Activated effector memory CD4-positive, alpha-beta T cell treated with Interleukin-2 at 50 U/mL for 16 hours (primary cell): Measurements from ENCODE around the gene BCAS3.
"Not testable (repeated sequence)": the region's sequence is repeated elsewhere in the genome, so short reads cannot be mapped to it uniquely, and the experiment has no call there.

Experiments used
- DNase-seq: peaks from one replicate; pipeline ENCODE4 v3.0.0-alpha.2; 2020

Gene BCAS3

DNA sequence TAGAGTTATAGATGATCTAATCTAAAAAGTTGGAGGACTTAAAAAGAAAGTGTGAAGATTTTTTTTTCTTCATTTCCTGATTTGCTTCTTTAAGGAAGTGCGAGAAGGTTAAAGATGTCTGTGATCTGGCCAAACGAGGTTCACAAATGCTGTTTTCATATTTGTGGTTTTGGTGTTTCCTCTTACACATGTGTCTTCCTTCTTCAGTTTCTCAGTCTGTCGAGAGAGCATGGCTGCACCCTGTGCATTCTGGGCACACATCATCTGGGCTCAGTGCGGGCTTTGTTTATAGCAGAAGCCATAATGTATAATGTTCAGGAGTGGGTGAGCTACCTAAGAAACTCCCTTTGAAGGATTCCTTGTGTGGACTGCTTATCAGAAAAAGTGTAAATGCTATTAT, 461.6 kb downstream of the BCAS3 start:
- peak; percentile 42 for DNase-seq

DNA sequence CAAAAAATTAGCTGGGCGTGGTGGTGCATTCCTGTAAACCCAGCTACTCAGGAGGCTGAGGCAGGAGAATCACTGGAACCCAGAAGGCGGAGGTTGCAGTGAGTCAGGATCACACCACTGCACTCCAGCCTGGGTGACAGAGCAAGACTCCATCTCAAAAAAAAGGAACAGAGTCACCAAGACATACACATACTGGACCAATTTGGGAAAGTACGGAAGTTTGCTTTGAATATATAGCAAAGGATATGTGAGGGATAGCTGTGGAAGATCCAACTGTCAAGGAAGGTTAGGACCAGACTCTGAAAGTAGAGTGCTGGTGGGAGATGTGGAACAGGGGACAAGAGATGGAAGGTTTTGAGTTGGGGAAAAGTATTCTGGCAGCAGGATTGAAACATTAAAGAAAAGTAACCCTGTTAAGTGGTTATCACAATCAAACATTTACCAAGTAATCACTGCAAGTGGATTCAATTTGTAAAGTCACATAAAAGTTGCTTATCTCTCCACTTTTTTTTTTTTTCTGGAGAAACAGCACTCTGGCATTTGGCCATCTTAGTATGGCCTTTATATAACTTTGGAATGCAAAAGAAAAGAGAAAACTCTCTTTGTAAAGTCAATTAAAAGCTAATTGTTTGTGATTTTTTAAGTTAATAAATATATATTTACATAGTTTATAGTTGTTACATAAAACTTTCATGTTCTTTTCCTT, 462.6 kb downstream of the BCAS3 start:
- no peak for DNase-seq

DNA sequence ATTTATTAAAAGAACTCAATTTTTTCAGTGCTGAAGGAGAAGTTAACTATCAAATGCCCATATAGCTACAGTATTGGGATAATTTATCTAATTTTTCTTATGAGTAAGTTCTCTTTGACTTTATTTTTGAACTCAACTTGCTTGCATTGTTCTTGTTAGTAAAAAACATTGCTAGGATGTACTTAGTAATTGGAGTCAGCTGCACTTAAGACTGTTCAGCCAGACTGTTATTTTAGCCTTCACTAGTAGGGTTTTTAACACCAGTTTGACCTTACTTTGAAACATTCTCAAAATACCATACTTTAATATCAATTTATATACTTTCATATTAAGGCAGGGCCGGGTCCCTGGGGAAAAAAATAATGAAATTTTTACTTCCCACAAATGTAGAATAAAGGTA, 465.4 kb downstream of the BCAS3 start:
- no peak for DNase-seq

DNA sequence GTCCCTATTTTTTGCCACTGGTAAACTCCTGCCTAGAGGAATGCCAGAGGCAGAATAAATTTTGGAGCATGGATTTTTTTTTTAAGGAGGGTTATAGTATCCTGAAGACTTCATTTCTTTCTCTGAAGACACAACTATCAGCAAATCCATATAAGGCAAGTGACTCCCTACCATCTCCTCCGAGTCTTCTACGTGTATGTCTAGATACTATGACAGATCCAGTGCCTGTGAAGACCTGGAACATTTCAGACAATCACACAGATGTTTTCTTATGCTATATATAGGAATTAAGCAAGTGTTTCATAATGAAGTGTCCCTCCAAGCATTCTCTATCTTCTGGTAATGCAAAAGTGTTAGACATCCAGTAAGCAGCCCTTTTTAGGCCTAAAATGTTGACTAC, 466.5 kb downstream of the BCAS3 start:
- no peak for DNase-seq

DNA sequence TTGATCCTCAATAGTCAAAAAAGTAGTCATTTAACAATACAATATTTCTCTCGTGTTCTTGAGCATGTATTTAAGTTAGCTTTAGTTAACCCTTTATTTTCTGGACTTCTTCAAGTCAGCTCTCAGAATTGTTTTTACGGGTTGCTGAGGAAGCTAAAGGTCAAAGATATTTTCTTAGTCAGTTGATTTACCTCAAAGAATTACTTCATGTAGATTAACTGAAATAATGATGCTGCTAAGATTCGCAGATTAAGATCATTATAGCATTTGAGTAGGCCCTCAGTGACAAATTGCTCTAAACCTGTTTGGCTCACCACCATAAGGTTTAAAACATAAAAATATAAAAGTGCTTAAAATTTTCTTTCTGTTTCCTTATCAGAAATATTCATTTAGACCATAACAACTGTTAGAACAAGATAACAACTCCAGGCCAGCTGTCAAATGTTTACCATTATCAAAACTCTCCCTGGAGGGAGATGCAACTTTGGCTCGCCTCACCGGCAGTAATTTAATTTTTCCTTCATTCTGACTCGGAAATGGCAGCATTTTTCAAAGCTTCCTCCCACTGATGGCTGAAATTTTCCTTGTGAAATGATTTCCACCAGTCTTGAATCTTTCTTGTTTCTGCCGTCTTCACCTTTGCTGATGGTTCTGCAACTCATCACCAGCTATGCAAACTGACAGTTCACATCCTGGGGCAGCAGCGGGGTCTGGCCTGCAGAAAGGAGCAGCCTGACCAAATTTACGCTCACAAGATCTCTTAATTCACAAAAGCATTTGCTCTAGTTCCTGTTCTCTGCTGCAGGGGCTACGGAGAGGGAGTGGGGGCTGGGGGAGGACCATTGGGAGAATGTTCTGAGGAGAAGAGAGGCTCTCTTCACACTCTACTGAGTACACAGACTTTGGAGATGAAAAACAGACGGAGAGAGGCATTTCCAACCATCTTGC, 467.2 kb downstream of the BCAS3 start:
- no peak for DNase-seq

DNA sequence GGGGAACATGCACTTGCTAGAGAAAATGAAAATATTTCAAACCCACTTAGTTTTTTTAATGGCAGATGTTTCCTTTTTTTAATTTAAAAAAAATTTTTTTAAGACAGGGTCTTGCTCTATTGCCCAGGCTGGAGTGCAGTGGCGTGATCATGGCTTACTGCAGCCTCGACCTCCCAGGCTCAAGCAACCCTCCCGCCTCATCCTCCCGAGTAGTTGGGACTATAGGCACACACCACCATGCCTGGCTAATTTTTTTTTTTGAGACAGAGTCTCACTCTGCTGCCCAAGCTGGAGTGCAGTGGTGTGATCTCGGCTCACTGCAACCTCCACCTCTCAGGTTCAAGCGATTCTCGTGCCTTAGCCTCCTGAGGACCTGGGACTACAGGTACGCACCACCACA, 469.2 kb downstream of the BCAS3 start:
- not testable (repeated sequence) for DNase-seq

DNA sequence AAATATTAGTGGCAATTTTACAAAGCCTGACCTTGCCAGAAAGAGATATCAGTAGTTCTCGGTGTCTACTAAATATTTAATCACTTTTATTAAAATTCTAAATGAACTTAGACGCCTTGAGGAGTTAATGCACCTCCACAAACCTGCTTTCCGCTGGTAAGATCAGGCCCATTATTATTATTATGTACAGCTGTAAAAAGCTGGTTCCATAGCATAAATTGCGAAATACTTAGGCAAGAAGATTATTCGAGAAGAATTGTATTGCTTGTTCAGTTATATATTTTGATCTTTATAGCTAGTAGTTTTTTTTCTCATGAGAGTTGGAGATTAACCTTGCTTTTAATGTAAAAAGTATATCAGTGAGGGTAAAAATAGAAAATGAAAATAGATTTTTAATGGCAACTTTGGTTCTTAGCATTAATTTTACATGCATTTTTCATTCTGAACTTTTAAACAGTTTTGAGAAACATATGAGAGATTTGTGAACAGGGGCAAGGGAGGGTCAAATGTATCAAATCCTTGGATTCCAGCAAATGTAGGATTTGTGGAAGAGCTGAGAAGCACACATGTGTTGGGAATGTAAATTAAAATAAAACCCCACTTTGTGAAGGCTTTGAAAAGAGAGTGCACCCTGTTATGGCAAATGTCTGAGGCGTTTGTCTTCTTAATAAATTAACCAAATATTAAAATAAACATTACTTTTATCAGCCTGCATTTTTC, 471.6 kb downstream of the BCAS3 start:
- no peak for DNase-seq

DNA sequence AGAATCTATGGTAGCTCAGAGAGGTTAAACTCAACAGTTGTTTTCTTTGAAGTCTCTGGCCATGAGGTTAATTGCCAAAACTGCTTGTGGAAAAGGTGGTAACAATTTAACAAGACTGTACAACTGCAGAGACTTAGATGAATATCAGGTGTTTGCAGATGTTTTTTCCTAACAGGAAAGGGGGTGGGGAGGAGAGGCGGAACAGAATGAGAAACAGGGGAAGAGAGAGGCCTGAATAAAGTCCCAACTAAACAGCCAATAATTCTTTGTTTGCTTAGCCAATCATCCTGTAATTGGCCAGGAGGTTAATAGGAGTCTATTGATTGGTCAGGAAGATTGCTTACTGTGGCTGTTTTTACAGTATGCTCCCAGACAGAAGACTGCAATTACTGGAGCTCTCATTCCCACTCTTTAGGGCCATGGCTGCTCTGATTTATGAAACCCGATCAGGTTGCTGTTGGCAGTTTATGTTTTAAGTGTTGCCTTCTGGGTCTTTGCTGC, 472.3 kb downstream of the BCAS3 start:
- no peak for DNase-seq

DNA sequence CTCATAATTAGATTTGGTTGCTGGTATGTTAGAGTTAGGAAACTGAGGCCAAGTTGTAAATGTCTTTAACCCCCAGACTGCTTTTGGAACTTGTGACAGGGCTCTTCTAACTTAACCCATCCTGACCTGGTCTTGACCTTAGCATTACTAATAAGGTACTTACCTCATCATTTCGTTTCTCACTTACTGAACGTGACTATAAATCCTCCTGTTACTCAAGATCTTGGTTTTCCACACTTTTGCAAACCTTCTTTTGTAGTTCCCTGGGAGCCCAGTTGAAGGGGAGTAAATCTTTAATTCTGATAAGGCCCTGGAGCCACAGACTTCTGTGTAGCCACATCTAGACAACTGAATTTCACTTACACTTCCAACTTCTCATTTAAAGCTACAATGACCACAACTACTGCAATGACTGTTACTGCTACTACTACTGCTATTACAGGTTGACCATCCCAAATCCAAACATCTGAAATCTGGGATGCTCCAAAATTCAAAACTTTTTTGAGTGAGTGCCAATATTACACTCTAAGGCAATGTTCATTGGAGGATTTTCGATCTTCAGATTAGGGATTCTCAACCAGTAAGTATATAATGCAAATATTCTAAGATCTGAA, 473.1 kb downstream of the BCAS3 start:
- no peak for DNase-seq

DNA sequence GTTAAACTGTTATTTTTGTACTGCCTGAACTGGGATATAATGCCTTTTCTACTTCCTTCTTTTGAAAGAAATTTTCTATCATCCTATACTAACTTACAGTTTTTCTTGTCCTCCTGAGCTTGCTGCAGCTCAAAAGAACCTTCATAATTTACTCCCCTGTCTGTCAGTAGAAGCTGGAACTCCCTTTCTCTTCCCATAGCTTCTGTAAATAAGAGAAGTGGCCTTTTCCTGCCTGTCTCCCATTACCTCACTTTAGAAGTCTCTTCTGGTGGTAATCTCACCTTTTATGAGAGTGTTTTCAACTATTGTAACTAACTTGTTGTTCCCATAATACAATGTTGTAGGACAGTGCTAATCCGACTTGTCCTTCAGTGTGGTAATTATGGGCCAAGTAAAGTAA, 475.2 kb downstream of the BCAS3 start:
- DNase-seq, result no peak

DNA sequence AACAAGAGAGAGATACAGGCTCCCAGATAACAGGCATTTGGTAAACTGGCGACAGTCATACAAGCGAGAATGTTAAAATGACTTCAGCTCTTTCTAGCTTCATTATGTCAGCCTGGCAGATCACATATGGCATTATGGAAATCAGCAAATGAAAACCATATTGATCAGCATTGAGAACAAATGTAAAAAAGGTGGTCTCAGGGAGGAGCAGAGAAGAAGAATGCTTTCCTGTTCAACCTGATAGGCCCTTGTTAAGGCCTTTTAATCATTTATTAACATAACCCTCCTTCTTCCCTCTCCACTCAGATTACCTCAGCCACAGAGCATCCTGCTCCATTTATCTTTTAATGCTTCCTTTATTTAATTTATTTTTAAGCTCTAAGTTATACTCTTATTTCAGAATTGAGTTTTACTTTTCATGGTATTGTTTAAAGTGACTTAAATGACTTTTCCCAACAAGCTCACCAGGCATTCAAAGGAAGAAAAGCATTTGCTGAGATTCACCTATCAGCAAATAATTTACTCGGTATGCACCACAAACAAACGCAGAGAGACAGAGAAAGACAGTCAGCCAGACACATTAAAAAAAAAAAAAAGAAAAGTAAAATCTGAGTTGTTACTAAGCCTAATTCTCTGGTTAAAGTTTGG, 478.1 kb downstream of the BCAS3 start:
- DNase-seq, result no peak

DNA sequence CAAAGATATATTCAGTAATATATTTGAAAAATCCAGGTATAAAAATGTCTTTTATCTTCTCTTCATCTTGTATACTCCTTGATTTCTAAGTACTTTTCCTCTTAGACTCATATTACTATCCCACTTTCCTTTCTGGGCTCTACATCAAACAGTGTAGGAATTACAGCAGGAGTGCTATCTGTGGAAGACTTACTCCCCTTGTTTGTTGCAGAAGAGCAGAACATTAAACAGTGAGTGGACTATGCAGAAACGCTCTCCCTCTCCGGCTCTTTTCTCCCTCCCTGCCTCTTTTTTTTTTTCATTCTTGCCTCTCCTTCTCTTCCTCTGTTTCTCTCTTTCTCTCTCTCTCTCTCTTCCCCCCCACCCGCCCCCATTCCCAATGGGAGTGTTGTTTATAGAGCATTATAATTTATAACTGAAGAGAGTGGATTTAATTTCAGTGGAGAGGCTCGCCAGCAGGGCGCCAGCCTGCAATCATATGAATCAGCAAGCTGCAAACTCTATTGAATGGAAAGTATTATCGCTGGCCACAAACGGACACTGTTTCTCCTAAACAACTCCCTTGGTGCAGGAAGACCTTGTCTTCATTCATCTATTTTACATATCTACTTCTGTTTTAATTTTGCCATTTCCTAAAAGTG, 479.7 kb downstream of the BCAS3 start:
- DNase-seq, result no peak

DNA sequence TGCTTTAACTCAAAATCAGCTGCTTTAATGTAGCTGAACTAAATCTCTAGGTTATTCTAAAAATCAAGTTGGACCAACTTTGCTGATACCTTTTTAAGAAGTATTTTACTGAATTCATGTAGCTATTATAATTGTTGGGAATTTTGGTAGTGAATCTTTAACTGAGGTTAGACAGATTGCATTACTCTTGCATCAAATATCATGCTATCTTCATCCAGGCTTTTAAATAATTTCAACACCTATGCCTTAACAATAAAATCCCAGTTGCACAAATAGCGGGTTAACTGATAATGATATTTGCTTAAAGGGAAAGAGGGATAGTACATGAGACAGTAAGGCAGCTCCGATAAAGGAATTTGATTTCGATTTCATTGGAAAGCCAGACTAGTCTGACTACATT, 480.7 kb downstream of the BCAS3 start:
- DNase-seq, result no peak

DNA sequence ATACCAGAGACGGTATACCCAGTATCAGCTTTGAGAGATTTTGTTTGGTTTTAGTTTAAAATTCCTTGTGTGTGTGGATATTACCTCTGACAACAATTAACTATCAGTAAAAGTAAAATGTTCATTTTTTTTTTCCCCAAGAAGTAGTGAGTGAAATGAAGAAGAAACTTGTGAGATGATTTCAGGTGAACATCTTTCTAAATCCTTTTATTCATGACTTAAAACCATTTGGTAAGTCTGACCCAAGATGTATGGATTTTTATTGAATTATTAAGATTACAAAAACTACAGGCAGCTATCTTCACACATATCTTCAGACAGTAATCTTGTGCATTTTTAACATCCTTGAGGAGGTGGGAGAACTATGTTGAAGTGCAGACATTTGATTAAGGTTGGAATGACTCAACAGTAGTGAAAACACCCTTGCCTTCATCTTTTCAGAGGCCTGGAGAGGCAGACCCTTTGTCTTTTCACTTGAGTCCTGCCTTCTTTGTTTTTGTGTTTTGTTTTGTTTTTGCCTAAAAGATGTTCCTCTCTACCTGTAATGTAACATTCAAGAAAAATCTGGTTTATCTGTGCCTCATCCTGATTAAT, 481.7 kb downstream of the BCAS3 start:
- DNase-seq, result no peak

DNA sequence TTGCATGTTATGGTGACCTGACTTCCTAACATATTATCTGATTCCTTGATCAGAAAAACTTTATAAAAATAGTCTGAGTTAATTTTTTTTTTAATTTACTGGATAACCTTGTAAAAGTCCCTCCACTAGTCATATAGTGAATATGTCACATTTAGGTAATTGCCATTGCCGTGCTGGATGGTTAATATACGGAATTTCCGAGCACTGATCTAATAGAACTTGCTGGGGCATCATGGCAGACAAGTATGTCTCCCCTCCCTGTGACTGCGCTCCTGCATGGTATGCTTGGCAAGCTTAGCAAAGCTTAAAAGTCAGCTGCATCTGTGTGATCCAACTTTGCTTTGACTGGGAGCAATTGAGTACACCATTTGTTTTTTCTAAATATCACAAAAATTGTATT, 482.6 kb downstream of the BCAS3 start:
- no peak for DNase-seq

DNA sequence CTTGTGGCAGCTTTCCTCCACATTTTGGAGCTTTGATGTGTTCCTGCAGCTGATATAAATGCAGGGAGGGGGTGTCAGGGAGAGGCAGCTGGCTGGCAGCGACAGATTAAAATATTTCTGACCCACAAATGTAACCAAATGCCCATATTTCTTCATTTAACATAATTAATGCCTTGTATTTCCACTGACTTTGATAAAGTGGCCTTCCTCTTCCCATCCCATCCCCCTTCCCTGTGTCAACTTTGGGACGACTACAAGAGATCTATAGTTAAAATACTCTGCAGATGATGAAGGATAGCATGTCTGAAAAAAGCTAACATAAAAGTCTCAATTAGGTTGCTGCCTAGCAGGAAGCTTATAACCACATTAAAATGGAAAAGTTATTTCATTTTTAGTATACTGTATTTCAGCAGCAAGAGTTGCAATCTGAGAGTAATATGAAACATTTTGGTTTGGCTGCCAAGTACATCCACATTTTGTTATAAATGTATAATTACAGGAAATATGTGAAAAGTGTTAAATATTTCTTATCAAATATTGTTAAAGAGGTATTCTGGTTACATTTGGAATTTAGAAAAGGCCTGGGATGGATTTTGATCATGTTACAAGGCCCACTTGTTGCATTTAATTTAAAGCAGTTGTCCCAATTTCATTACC, 483.3 kb downstream of the BCAS3 start:
- no peak for DNase-seq

DNA sequence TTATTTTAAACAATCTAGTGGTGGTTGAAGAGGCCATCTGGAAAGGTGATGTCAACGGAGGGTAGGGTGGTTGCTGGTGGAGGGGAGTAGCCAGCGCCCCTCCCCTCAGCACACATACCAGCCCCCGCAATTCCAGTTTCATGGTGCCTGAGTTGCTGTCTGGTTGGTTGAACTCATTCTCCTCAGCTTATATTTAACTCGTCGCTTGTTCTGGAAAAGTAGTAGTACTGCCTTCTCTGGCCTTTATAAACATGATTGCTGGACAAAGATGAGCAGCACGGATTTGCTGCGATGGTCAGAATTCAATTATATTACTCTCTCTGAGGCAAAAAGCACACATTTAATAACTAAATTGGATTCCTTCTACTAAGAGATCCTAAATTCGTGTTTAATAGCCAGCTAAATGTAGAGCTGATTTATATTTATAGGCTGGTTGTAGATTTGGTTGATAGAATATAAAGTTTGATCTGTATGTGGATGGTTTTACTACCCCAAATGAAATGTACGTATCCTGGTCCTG, 484.0 kb downstream of the BCAS3 start:
- no peak for DNase-seq

DNA sequence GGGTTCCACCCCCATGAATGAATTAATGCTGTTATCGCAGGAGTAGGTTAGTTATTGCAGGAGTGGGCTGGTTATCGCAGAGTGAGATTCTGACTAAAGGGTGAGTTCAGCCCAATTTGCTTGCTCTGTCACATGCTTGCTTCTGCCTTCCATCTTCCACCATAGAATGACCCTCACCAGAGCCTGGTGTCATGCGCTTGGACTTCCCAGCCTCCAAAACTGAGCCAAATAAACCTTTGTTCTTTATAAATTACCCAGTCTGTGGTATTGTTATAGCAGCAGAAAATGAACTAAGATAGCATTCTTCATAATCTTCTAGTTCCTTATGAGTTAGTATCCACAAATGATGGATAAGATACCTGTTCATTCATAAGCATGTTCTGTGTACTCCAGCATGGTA, 486.9 kb downstream of the BCAS3 start:
- DNase-seq, result no peak

DNA sequence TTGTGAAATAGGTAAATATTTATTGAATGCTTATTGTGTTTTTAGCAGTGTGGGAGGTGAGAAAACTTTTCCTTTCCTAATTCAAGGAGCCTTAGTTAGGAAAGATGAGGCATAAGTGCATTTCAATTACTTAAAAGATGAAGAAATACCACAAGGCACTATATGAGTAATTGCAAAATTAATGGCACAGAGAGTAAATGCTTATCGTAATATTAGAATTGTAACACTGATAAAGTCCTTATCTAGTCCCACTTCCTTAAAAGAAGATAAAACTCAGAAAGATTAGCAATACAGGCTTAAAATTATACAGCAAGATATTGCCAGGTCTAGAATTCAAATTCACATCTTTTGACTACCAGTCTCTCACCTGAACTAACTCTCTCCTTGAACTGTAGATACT, 489.4 kb downstream of the BCAS3 start:
- DNase-seq, result no peak

DNA sequence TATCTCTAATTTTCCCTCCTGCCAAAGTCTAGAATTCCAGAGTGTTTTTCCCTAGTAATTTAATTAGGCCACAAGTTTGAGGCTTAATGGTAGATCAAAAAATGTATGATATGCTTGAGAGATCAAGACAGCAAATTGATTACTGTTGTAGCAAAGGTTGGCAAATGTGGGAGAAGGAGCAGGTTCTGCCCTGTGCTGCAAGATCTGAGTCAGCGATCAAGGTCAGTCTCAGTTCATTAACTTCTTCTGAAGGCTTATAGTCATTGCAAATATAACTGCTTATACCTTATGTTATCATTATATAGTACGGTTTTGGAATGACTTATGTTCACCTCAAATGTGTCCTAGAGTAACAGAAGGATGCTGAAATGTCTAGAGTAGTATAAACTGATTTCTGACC, 490.9 kb downstream of the BCAS3 start:
- DNase-seq, result no peak

DNA sequence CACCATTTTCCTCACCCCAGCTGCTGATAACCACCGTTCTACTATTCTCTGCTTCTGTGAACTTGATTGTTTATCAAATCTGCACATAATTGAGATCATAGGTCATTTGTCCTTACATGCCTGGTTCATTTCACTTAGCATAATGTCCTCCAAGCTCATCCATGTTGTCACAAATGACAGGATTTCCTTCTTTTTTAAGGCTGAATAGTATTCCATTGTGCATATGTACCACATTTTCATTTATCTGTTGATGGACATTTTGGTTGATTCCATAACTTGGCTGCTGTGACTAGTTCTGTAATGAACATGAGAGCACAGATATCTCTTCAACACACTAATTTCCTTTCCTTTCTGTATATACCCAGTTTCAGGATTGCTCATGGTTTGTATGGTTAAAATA, 496.7 kb downstream of the BCAS3 start:
- DNase-seq, result no peak
